Panc1 (cell line): ENCODE data around the gene C17orf50. TPM values are rescaled to one million over a fixed set of nuclear protein-coding genes. Genes with fewer than 3 reads are reported as not detected.

Experiments
- ATAC-seq: fragments of 200-7000 bp; cut with Tn5 transposase; 2 replicates; pipeline ENCODE4 v1.9.1; 2020; ENCODE audit warnings: mild to moderate bottlenecking, moderate library complexity
- BruUV-seq: library from RNA; stranded (reverse); fragments of 400-500 nt; replicated peaks from 2 replicates; lab custom pipeline; 2021; lab: Mats Ljungman, UMichigan
- CTCF ChIA-PET: fragments of 300-600 bp; sonication (Branson Sonifier 250); formaldehyde crosslinking; loops from one replicate; lab custom pipeline; 2022; ENCODE audit warnings: antibody characterized with exemption; lab: Charles Lee
- POLR2A ChIA-PET: fragments of 300-600 bp; sonication (Branson Sonifier 250); formaldehyde crosslinking; loops from one replicate; lab custom pipeline; 2022; ENCODE audit warnings: antibody characterized with exemption; lab: Charles Lee
- DNase-seq: peaks from one replicate; pipeline ENCODE4 v3.0.0-alpha.2; 2010; ENCODE audit warnings: low read depth, low spot score
- H3K27ac ChIP-seq: 2 replicates; pipeline ENCODE4 v1.5.1; 2011; ENCODE audit warnings: mild to moderate bottlenecking, low read length, inconsistent platforms
- H3K27me3 ChIP-seq: fragments of 200-500 bp; sonication (Bioruptor generic); 2 replicates; pipeline ENCODE4 v1.6.0; 2014; ENCODE audit warnings: low read length, inconsistent platforms; ENCODE audit not compliant: control insufficient read depth, insufficient read depth
- H3K36me3 ChIP-seq: fragments of 200-500 bp; sonication (Bioruptor generic); 2 replicates; pipeline ENCODE4 v1.5.1; 2014; ENCODE audit warnings: inconsistent platforms, mild to moderate bottlenecking, low read length, moderate library complexity; ENCODE audit not compliant: control insufficient read depth, insufficient read depth
- H3K4me1 ChIP-seq: 2 replicates; pipeline ENCODE4 v1.5.1; 2011; ENCODE audit warnings: inconsistent platforms, mild to moderate bottlenecking, low read length, moderate library complexity; ENCODE audit not compliant: control insufficient read depth, insufficient read depth
- H3K4me3 ChIP-seq, 2 experiments: 2 replicates each; pipeline ENCODE4 v1.5.1; 2011 to 2012; ENCODE audit warnings: low read depth in 2 of 2, low read length in 2 of 2, mild to moderate bottlenecking in 2 of 2, inconsistent platforms in 1 of 2, moderate library complexity in 1 of 2
- H3K9me3 ChIP-seq: fragments of 200-500 bp; sonication (Bioruptor generic); 2 replicates; pipeline ENCODE4 v1.5.1; 2014; ENCODE audit warnings: low read depth, mild to moderate bottlenecking, inconsistent platforms, low read length, moderate library complexity; ENCODE audit not compliant: control insufficient read depth, insufficient read depth
- POLR2AphosphoS5 ChIP-seq: IDR thresholded peaks from 2 replicates; pipeline ENCODE4 v1.6.1; 2012; ENCODE audit warnings: mild to moderate bottlenecking, low read depth, low read length, moderate library complexity
- SIN3A ChIP-seq: IDR thresholded peaks from 2 replicates; pipeline ENCODE4 v1.6.1; 2012; ENCODE audit warnings: low read depth, mild to moderate bottlenecking, low read length, moderate library complexity, borderline replicate concordance; ENCODE audit not compliant: insufficient read depth
- TCF7L2 ChIP-seq: IDR thresholded peaks from 2 replicates; pipeline ENCODE4 v1.6.1; 2011; ENCODE audit warnings: mild to moderate bottlenecking, low read depth, low read length, inconsistent platforms
- in situ Hi-C: cut with HindIII; loops from 2 replicates; pipeline ENCODE4 v1.10.0; 2016; ENCODE audit warnings: low sequenced_read_pairs, low pct_unique_long_range_greater_than_20kb
- intact Hi-C: fragments of 100-400 bp; cut with micrococcal nuclease; formaldehyde crosslinking; loops from one replicate; pipeline ENCODE4 v1.10.0; 2022; ENCODE audit not compliant: unreplicated experiment
- total RNA-seq: library from RNA; stranded (reverse); gene quantifications from one replicate; pipeline ENCODE4 v1.2.1, GENCODE V29; 2021; ENCODE audit not compliant: unreplicated experiment
- TF ChIP-seq, protein P1 (sequence below), 2 experiments: IDR thresholded peaks; 2 replicates each; pipeline ENCODE4 v1.6.1; 2011 to 2012; ENCODE audit warnings: low read depth in 2 of 2, control low read depth in 1 of 2, low read length in 1 of 2, mild to moderate bottlenecking in 1 of 2, moderate library complexity in 1 of 2; ENCODE audit not compliant: insufficient read depth in 1 of 2
- TF ChIP-seq, protein P2 (sequence below): fragments of 450-650 bp; IDR thresholded peaks from 2 replicates; pipeline ENCODE4 v1.5.1; 2017; ENCODE audit warnings: mild to moderate bottlenecking

The C17orf50 gene
- total RNA-seq, 1 experiment from 2014 or later = not detected

DNA sequence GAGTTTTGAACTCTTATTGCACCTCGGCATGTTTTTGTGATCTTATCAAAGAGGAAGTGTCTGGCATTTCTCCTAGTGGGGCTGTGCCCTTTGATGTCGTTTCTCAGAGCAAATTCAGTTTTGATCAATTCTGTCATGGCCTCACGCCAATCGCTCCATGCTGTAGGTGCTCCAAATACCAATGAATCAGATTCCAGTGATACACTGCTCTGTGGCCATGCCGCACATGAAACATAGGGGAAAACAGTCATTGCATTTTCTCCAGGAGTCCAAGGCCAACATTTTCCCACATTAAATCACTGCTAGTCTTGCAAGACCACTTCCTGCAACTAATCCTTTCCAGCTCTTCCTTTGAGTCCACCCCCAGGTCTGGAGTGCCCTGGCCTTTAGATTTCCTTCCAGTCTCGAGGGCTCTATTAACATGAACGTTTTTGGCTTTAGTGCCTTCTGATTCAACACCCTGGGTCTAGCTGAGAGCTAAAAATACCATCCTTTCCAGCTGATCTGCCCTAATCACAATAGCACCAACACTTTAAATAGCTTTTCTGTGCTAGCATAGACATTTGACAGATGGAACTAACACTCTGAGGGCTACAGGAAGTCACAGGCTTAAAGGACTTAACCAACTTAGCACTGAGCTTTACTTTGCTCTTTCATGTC is 47.5 kb upstream of the C17orf50 start:
- no TSS peak for BruUV-seq
- Histone ChIP-seq H3K4me1 (no peaks in the 10 kb centered on the region), H3K4me3 (no peak overlapping the region), H3K9me3 (no peaks in the 10 kb centered on the region), H3K27me3 (no peaks in the 10 kb centered on the region), H3K36me3 (peaks cover 66% of the 10 kb centered on the region), H3K27ac (no peak overlapping the region)
- intact Hi-C loops = no loop called here
- POLR2A ChIA-PET = interaction anchor here (0.5 kb wide), 1 partner anchor 113 kb away, joined by 3 read pairs; no protein-coding TSS in a partner anchor
- peak; percentile 12; the same call in 1 of the 2 replicates for ATAC-seq
- DNase-seq = no peak
- TF ChIP-seq, protein P1, sequence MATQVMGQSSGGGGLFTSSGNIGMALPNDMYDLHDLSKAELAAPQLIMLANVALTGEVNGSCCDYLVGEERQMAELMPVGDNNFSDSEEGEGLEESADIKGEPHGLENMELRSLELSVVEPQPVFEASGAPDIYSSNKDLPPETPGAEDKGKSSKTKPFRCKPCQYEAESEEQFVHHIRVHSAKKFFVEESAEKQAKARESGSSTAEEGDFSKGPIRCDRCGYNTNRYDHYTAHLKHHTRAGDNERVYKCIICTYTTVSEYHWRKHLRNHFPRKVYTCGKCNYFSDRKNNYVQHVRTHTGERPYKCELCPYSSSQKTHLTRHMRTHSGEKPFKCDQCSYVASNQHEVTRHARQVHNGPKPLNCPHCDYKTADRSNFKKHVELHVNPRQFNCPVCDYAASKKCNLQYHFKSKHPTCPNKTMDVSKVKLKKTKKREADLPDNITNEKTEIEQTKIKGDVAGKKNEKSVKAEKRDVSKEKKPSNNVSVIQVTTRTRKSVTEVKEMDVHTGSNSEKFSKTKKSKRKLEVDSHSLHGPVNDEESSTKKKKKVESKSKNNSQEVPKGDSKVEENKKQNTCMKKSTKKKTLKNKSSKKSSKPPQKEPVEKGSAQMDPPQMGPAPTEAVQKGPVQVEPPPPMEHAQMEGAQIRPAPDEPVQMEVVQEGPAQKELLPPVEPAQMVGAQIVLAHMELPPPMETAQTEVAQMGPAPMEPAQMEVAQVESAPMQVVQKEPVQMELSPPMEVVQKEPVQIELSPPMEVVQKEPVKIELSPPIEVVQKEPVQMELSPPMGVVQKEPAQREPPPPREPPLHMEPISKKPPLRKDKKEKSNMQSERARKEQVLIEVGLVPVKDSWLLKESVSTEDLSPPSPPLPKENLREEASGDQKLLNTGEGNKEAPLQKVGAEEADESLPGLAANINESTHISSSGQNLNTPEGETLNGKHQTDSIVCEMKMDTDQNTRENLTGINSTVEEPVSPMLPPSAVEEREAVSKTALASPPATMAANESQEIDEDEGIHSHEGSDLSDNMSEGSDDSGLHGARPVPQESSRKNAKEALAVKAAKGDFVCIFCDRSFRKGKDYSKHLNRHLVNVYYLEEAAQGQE (IDR thresholded peaks at IDR 0.05; ENCODE audit: insufficient read depth in 1 of 2, low read depth in 2 of 2, low read length in 1 of 2) = no peak
- 0 out of 2 replicates have a peak, but pooled peaks have one; percentile 19 for TF ChIP-seq POLR2AphosphoS5
- in situ Hi-C loops = no loop called here
- CTCF ChIA-PET = no interaction called here

DNA sequence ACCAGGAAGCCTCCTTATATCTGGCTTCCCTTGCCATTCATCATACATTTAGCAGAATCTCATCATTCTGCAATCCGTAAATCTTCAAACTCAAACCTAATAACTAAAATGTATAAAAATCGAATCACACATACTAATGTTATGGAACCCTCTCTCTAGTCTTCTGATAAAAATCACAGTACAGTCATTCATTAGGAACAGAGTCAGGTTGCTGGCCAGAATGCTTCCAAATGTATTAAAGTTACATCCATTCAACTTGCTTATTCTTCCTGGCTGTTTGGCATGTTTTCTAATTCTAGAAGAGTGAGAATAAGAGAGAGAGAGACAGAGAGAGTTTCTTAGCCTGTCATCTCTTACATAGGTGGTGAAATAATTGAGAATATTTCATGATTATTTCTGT is 45.7 kb upstream of the C17orf50 start:
- Histone ChIP-seq H3K4me1 (no peaks in the 10 kb centered on the region), H3K9me3 (no peaks in the 10 kb centered on the region), H3K27me3 (no peaks in the 10 kb centered on the region), H3K27ac (no peak overlapping the region), H3K4me3 (no peak overlapping the region), H3K36me3 (peaks cover 65% of the 10 kb centered on the region)
- no peak for TF ChIP-seq POLR2AphosphoS5
- TF ChIP-seq, protein P1 (IDR thresholded peaks at IDR 0.05; ENCODE audit: insufficient read depth in 1 of 2, low read depth in 2 of 2, low read length in 1 of 2) = no peak
- TF ChIP-seq, protein P2, sequence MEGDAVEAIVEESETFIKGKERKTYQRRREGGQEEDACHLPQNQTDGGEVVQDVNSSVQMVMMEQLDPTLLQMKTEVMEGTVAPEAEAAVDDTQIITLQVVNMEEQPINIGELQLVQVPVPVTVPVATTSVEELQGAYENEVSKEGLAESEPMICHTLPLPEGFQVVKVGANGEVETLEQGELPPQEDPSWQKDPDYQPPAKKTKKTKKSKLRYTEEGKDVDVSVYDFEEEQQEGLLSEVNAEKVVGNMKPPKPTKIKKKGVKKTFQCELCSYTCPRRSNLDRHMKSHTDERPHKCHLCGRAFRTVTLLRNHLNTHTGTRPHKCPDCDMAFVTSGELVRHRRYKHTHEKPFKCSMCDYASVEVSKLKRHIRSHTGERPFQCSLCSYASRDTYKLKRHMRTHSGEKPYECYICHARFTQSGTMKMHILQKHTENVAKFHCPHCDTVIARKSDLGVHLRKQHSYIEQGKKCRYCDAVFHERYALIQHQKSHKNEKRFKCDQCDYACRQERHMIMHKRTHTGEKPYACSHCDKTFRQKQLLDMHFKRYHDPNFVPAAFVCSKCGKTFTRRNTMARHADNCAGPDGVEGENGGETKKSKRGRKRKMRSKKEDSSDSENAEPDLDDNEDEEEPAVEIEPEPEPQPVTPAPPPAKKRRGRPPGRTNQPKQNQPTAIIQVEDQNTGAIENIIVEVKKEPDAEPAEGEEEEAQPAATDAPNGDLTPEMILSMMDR = no peak
- no peak for TF ChIP-seq SIN3A
- TF ChIP-seq TCF7L2 = no peak
- ChIA-PET CTCF (no interaction called here), POLR2A (no interaction called here)
- intact Hi-C loops (no loop called here), in situ Hi-C loops (no loop called here)
- no peak for DNase-seq
- TSS peak; percentile 34 for BruUV-seq
- ATAC-seq = no peak
